ENCODE data around the gene KRTAP10-11.
"Not testable (repeated sequence)": the region's sequence is repeated elsewhere in the genome, so short reads cannot be mapped to it uniquely, and the experiment has no call there.

KRTAP10-11 gene

GRCh38 chr21:44615911-44616590, 30.2 kb upstream of the KRTAP10-11 start:
- no peak overlapping the region for H3K27ac ChIP-seq (ENCODE audit: low read depth, low read length)
- H2AFZ ChIP-seq (ENCODE audit: low read length, unreplicated experiment) = no peak overlapping the region
- H3K4me3 ChIP-seq (ENCODE audit: low read depth, low read length) = no peak overlapping the region
- H3K27me3 ChIP-seq (ENCODE audit: insufficient read depth, low read length) = peaks cover 14% of the 10 kb centered on the region; the same call in 1 of the 2 replicates
- no peaks in the 10 kb centered on the region for H3K36me3 ChIP-seq (ENCODE audit: insufficient read depth, low read length)
- no peaks in the 10 kb centered on the region for H3K79me2 ChIP-seq (ENCODE audit: control insufficient read depth, insufficient read depth, low read length, unreplicated experiment)
- no peaks in the 10 kb centered on the region for H3K4me1 ChIP-seq (ENCODE audit: control insufficient read depth, insufficient read depth, low read length, unreplicated experiment)

DNA sequence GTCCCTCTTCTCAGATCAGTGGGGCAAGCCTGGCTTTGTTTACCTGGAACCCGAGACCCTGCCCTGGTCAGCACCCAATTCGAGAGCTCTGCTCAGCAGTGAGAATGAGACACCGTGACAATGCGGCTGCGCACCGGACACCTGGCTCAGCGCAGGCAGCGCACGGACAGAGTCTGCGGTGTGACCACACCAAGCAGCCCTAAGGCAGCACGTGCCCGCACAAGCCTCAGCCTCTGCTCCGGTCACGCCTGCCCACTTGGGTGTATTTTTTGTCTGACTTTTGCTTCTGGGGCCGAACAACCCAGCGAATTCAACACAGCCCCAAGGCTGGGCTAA, 29.7 kb upstream of the KRTAP10-11 start:
- no peaks in the 10 kb centered on the region for H3K79me2 ChIP-seq (ENCODE audit: control insufficient read depth, insufficient read depth, low read length, unreplicated experiment)
- no peak overlapping the region for H3K27ac ChIP-seq (ENCODE audit: low read depth, low read length)
- no peak overlapping the region for H2AFZ ChIP-seq (ENCODE audit: low read length, unreplicated experiment)
- no peaks in the 10 kb centered on the region for H3K4me1 ChIP-seq (ENCODE audit: control insufficient read depth, insufficient read depth, low read length, unreplicated experiment)
- H3K36me3 ChIP-seq (ENCODE audit: insufficient read depth, low read length) = no peaks in the 10 kb centered on the region
- no peak overlapping the region for H3K4me3 ChIP-seq (ENCODE audit: low read depth, low read length)
- H3K27me3 ChIP-seq (ENCODE audit: insufficient read depth, low read length) = peaks cover 14% of the 10 kb centered on the region; the same call in 1 of the 2 replicates

DNA sequence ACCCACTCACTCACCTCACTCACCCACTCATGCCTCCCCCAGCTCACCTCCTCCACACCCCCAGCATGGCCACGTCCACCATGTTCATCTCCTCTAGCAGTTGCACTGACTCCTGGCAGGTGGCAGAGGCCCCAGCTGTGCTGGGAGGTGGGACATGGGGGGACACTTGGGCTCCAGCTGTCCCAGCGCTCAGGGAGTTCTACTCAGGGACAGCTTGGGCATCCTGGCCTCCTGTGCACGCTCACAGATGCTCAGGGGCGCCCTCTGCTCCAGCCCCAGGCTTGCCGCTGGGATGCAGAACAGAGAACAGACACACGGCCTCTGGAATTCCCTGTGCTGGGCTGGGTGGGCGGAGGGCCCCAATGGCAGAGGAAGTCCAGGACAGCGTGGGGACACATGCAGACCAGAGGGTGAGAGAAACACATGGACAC, 29.1 kb upstream of the KRTAP10-11 start:
- no peak overlapping the region for H2AFZ ChIP-seq (ENCODE audit: low read length, unreplicated experiment)
- H3K36me3 ChIP-seq (ENCODE audit: insufficient read depth, low read length) = no peaks in the 10 kb centered on the region
- no peaks in the 10 kb centered on the region for H3K79me2 ChIP-seq (ENCODE audit: control insufficient read depth, insufficient read depth, low read length, unreplicated experiment)
- H3K4me3 ChIP-seq (ENCODE audit: low read depth, low read length) = no peak overlapping the region
- no peaks in the 10 kb centered on the region for H3K4me1 ChIP-seq (ENCODE audit: control insufficient read depth, insufficient read depth, low read length, unreplicated experiment)
- peaks cover 14% of the 10 kb centered on the region; the same call in 1 of the 2 replicates for H3K27me3 ChIP-seq (ENCODE audit: insufficient read depth, low read length)
- no peak overlapping the region for H3K27ac ChIP-seq (ENCODE audit: low read depth, low read length)

DNA sequence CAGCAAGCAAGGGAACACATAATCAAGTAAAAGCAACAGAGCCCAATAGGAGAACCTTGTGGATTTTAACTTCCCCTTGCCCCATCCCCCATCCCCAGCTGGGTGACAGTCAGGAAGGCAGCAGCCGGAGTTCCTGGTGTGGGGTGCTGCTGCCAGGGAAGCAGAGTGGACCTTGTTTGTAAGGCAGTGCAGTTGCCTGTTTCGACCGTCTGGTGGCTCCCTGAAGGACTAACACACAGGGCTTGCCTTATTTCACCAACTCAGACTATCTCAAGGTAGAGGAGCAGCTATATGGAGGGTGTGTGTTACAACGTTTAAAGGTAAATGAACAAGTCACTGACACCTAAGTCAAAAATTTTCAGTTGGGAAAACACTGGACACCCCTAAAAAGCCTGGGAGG, 27.7 kb upstream of the KRTAP10-11 start:
- no peak overlapping the region for H3K27ac ChIP-seq (ENCODE audit: low read depth, low read length)
- H3K4me3 ChIP-seq (ENCODE audit: low read depth, low read length) = no peak overlapping the region
- no peak overlapping the region for H2AFZ ChIP-seq (ENCODE audit: low read length, unreplicated experiment)

GRCh38 chr21:44618909-44619308, 27.3 kb upstream of the KRTAP10-11 start:
- no peak overlapping the region for H3K4me3 ChIP-seq (ENCODE audit: low read depth, low read length)
- H2AFZ ChIP-seq (ENCODE audit: low read length, unreplicated experiment) = no peak overlapping the region
- H3K27ac ChIP-seq (ENCODE audit: low read depth, low read length) = no peak overlapping the region
- no peaks in the 10 kb centered on the region for H3K79me2 ChIP-seq (ENCODE audit: control insufficient read depth, insufficient read depth, low read length, unreplicated experiment)
- peaks cover 14% of the 10 kb centered on the region; the same call in 1 of the 2 replicates for H3K27me3 ChIP-seq (ENCODE audit: insufficient read depth, low read length)
- H3K4me1 ChIP-seq (ENCODE audit: control insufficient read depth, insufficient read depth, low read length, unreplicated experiment) = no peaks in the 10 kb centered on the region
- no peaks in the 10 kb centered on the region for H3K36me3 ChIP-seq (ENCODE audit: insufficient read depth, low read length)

More for the DNA sequence above, 27.7 kb upstream of the KRTAP10-11 start:
- H3K27me3 ChIP-seq (ENCODE audit: insufficient read depth, low read length) = peaks cover 14% of the 10 kb centered on the region; the same call in 1 of the 2 replicates
- no peaks in the 10 kb centered on the region for H3K4me1 ChIP-seq (ENCODE audit: control insufficient read depth, insufficient read depth, low read length, unreplicated experiment)
- no peaks in the 10 kb centered on the region for H3K36me3 ChIP-seq (ENCODE audit: insufficient read depth, low read length)
- H3K79me2 ChIP-seq (ENCODE audit: control insufficient read depth, insufficient read depth, low read length, unreplicated experiment) = no peaks in the 10 kb centered on the region

GRCh38 chr21:44619886-44620285, 26.3 kb upstream of the KRTAP10-11 start:
- Histone ChIP-seq H3K36me3 (ENCODE audit: insufficient read depth, low read length) (no peaks in the 10 kb centered on the region), H3K79me2 (ENCODE audit: control insufficient read depth, insufficient read depth, low read length, unreplicated experiment) (no peaks in the 10 kb centered on the region), H3K27ac (ENCODE audit: low read depth, low read length) (no peak overlapping the region), H3K4me1 (ENCODE audit: control insufficient read depth, insufficient read depth, low read length, unreplicated experiment) (no peaks in the 10 kb centered on the region), H3K4me3 (ENCODE audit: low read depth, low read length) (no peak overlapping the region), H2AFZ (ENCODE audit: low read length, unreplicated experiment) (no peak overlapping the region), H3K27me3 (ENCODE audit: insufficient read depth, low read length) (peaks cover 11% of the 10 kb centered on the region; the same call in 1 of the 2 replicates)

- H3K36me3 ChIP-seq (ENCODE audit: insufficient read depth, low read length) = no peaks in the 10 kb centered on the region
- no peak overlapping the region for H3K27ac ChIP-seq (ENCODE audit: low read depth, low read length)
- no peaks in the 10 kb centered on the region for H3K79me2 ChIP-seq (ENCODE audit: control insufficient read depth, insufficient read depth, low read length, unreplicated experiment)
- no peak overlapping the region for H3K4me3 ChIP-seq (ENCODE audit: low read depth, low read length)
- H3K4me1 ChIP-seq (ENCODE audit: control insufficient read depth, insufficient read depth, low read length, unreplicated experiment) = no peaks in the 10 kb centered on the region
- H2AFZ ChIP-seq (ENCODE audit: low read length, unreplicated experiment) = no peak overlapping the region
- H3K27me3 ChIP-seq (ENCODE audit: insufficient read depth, low read length) = peaks cover 3% of the 10 kb centered on the region; the same call in 1 of the 2 replicates
Measured at GRCh38 chr21:44623575-44623974, 22.6 kb upstream of the KRTAP10-11 start.

DNA sequence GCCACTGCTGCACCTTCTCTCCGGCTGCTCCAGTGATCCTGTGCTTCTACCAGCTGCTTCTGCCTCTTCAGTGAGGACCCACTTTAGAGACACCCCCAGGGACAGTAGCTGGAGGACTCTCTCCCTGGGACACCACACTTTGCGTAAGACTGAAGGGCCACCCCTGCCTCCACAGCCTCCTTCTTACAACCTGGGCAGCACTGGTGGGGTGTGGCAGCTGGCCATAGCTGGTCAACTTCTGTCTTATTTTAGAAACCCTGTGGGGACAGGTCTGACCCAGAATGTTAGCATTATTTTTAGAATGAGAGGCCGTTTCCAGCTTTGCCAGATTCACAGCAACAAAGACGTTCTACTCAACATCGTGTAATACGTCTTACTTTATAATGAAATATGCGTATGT, 20.5 kb upstream of the KRTAP10-11 start:
- H3K79me2 ChIP-seq (ENCODE audit: control insufficient read depth, insufficient read depth, low read length, unreplicated experiment) = no peaks in the 10 kb centered on the region
- no peaks in the 10 kb centered on the region for H3K4me1 ChIP-seq (ENCODE audit: control insufficient read depth, insufficient read depth, low read length, unreplicated experiment)
- no peaks in the 10 kb centered on the region for H3K27me3 ChIP-seq (ENCODE audit: insufficient read depth, low read length)
- no peak overlapping the region for H3K4me3 ChIP-seq (ENCODE audit: low read depth, low read length)
- H3K36me3 ChIP-seq (ENCODE audit: insufficient read depth, low read length) = no peaks in the 10 kb centered on the region
- H2AFZ ChIP-seq (ENCODE audit: low read length, unreplicated experiment) = no peak overlapping the region
- no peak overlapping the region for H3K27ac ChIP-seq (ENCODE audit: low read depth, low read length)

DNA sequence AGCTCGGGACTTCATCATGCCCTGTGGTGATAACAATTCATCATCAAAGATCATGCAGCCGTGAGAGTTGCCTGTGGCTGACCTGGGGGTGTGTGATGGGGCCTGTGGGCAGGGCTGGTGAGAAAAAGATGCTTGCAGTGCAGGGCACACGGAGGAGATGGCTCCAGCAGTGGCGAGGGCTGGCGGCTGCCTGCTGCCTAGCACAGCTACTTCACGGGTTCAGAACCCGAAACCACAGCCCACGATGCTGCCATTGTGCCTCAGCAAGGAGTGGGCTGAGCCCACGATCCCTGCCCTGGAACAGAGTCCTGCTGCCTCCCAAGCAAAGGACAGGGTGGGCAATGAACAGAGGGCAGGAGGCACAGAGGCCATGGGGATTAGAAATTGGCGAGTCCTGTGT, 20.0 kb upstream of the KRTAP10-11 start:
- Histone ChIP-seq H3K27ac (ENCODE audit: low read depth, low read length) (no peak overlapping the region), H3K36me3 (ENCODE audit: insufficient read depth, low read length) (no peaks in the 10 kb centered on the region), H3K79me2 (ENCODE audit: control insufficient read depth, insufficient read depth, low read length, unreplicated experiment) (no peaks in the 10 kb centered on the region), H3K4me1 (ENCODE audit: control insufficient read depth, insufficient read depth, low read length, unreplicated experiment) (no peaks in the 10 kb centered on the region), H3K4me3 (ENCODE audit: low read depth, low read length) (no peak overlapping the region), H3K27me3 (ENCODE audit: insufficient read depth, low read length) (no peaks in the 10 kb centered on the region), H2AFZ (ENCODE audit: low read length, unreplicated experiment) (no peak overlapping the region)

GRCh38 chr21:44626673-44627143, 19.5 kb upstream of the KRTAP10-11 start, which contains the start of gene KRTAP10-9:
TSS of gene KRTAP10-9 (plus strand) at chr21:44627093. CDS start at chr21:44627172, 79 bp downstream.
- no peaks in the 10 kb centered on the region for H3K4me1 ChIP-seq (ENCODE audit: control insufficient read depth, insufficient read depth, low read length, unreplicated experiment)
- H3K36me3 ChIP-seq (ENCODE audit: insufficient read depth, low read length) = no peaks in the 10 kb centered on the region
- H3K27ac ChIP-seq (ENCODE audit: low read depth, low read length) = no peak within 1 kb of the TSS
- H2AFZ ChIP-seq (ENCODE audit: low read length, unreplicated experiment) = no peak within 1 kb of the TSS
- no peaks in the 10 kb centered on the region for H3K79me2 ChIP-seq (ENCODE audit: control insufficient read depth, insufficient read depth, low read length, unreplicated experiment)
- no peaks in the 10 kb centered on the region for H3K27me3 ChIP-seq (ENCODE audit: insufficient read depth, low read length)
- no peak within 1 kb of the TSS for H3K4me3 ChIP-seq (ENCODE audit: low read depth, low read length)

DNA sequence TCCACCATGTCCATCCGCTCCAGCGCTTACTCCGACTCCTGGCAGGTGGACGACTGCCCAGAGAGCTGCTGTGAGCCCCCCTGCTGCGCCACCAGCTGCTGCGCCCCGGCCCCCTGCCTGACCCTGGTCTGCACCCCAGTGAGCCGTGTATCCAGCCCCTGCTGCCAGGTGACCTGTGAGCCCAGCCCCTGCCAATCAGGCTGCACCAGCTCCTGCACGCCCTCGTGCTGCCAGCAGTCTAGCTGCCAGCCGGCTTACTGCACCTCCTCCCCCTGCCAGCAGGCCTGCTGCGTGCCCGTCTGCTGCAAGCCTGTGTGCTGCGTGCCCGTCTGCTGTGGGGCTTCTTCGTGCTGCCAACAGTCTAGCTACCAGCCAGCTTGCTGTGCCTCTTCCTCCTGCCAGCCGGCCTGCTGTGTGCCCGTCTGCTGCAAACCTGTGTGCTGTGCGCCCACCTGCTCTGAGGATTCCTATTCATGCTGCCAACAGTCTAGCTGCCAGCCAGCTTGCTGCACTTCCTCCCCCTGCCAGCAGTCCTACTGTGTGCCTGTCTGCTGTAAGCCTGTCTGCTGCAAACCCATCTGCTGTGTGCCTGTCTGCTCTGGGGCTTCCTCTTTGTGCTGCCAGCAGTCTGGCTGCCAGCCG, 18.9 kb upstream of the KRTAP10-11 start:
- not testable (repeated sequence) for H3K27ac ChIP-seq (ENCODE audit: low read depth, low read length)

More for the DNA sequence above, 18.9 kb upstream of the KRTAP10-11 start:
- not testable (repeated sequence) for H3K4me1 ChIP-seq (ENCODE audit: control insufficient read depth, insufficient read depth, low read length, unreplicated experiment); H3K79me2 ChIP-seq (ENCODE audit: control insufficient read depth, insufficient read depth, low read length, unreplicated experiment); H3K4me3 ChIP-seq (ENCODE audit: low read depth, low read length); H2AFZ ChIP-seq (ENCODE audit: low read length, unreplicated experiment); H3K27me3 ChIP-seq (ENCODE audit: insufficient read depth, low read length); H3K36me3 ChIP-seq (ENCODE audit: insufficient read depth, low read length)

All from ACC112 (cell line).